Body of pancreas (tissue), 4 donors: ENCODE data around the gene GOLGA7B.
"Not testable (repeated sequence)": the region's sequence is repeated elsewhere in the genome, so short reads cannot be mapped to it uniquely, and the experiment has no call there.

Experiments
- POLR2A ChIP-seq, 3 donors: fragments of 450-650 bp; IDR thresholded peaks; one replicate each; pipeline ENCODE4 v1.6.1; 2016; ENCODE audit warnings: antibody characterized with exemption in 3 of 3, mild to moderate bottlenecking in 2 of 3
- TF ChIP-seq, protein P1 (sequence below), 7 experiments: fragments of 450-650 bp in 4 of 7; fragments of 200-600 bp in 3 of 7; sonication (generic) in 3 of 7; IDR thresholded peaks; one replicate each; pipeline ENCODE4 v1.5.1; 2016 to 2019; ENCODE audit warnings: antibody characterized with exemption in 7 of 7

DNA sequence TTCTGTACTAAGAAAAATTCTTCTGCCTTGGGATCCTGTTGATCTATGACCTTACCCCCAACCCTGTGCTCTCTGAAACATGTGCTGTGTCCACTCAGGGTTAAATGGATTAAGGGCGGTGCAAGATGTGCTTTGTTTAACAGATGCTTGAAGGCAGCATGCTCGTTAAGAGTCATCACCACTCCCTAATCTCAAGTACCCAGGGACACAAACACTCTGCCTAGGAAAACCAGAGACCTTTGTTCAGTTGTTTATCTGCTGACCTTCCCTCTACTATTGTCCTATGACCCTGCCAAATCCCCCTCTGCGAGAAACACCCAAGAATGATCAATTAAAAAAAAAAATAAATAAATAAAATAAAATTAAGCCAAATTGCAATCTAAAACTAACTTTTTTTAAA, 7.5 kb upstream of the GOLGA7B start:
- TF ChIP-seq, protein P1, sequence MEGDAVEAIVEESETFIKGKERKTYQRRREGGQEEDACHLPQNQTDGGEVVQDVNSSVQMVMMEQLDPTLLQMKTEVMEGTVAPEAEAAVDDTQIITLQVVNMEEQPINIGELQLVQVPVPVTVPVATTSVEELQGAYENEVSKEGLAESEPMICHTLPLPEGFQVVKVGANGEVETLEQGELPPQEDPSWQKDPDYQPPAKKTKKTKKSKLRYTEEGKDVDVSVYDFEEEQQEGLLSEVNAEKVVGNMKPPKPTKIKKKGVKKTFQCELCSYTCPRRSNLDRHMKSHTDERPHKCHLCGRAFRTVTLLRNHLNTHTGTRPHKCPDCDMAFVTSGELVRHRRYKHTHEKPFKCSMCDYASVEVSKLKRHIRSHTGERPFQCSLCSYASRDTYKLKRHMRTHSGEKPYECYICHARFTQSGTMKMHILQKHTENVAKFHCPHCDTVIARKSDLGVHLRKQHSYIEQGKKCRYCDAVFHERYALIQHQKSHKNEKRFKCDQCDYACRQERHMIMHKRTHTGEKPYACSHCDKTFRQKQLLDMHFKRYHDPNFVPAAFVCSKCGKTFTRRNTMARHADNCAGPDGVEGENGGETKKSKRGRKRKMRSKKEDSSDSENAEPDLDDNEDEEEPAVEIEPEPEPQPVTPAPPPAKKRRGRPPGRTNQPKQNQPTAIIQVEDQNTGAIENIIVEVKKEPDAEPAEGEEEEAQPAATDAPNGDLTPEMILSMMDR (IDR thresholded peaks at IDR 0.05): not testable (repeated sequence)
- not testable (repeated sequence) for TF ChIP-seq POLR2A (IDR thresholded peaks at IDR 0.05)
